DOHH2 (cell line): ENCODE measurements around the gene FTCD.

Source experiments
- H3F3A ChIP-seq: fragments of 200-600 bp; sonication (generic), shearing (Covaris generic); 2 replicates; pipeline ENCODE4 v1.6.0; 2016; ENCODE audit warnings: antibody characterized with exemption, mild to moderate bottlenecking; ENCODE audit not compliant: control insufficient read depth, insufficient read depth
- H3K27ac ChIP-seq: fragments of 200-600 bp; sonication (generic); 2 replicates; pipeline ENCODE4 v1.5.1; 2014; ENCODE audit warnings: low read depth, mild to moderate bottlenecking, low read length, moderate library complexity
- H3K27me3 ChIP-seq: fragments of 200-600 bp; sonication (generic); 2 replicates; pipeline ENCODE4 v1.6.1; 2014; ENCODE audit warnings: mild to moderate bottlenecking, low read length, mixed read lengths; ENCODE audit not compliant: control insufficient read depth
- H3K36me3 ChIP-seq: fragments of 200-600 bp; sonication (generic); 2 replicates; pipeline ENCODE4 v1.6.1; 2014; ENCODE audit warnings: mild to moderate bottlenecking, low read length, moderate library complexity, mixed read lengths; ENCODE audit not compliant: control insufficient read depth
- H3K4me1 ChIP-seq: fragments of 200-600 bp; sonication (generic); 2 replicates; pipeline ENCODE4 v1.6.1; 2014; ENCODE audit warnings: mild to moderate bottlenecking, low read length, mixed read lengths; ENCODE audit not compliant: control insufficient read depth
- H3K4me2 ChIP-seq: fragments of 200-600 bp; sonication (generic); 2 replicates; pipeline ENCODE4 v1.6.0; 2014; ENCODE audit warnings: mild to moderate bottlenecking, low read length, moderate library complexity
- H3K4me3 ChIP-seq: fragments of 200-600 bp; sonication (generic); 2 replicates; pipeline ENCODE4 v1.5.1; 2014; ENCODE audit warnings: mild to moderate bottlenecking, low read length, mixed read lengths
- H3K79me2 ChIP-seq: fragments of 200-600 bp; sonication (generic); 2 replicates; pipeline ENCODE4 v1.6.1; 2014; ENCODE audit warnings: mild to moderate bottlenecking, low read length, mixed read lengths; ENCODE audit not compliant: control insufficient read depth
- H3K9me2 ChIP-seq: fragments of 200-600 bp; sonication (generic); replicated peaks from 2 replicates; pipeline ENCODE4 v1.6.1; 2014; ENCODE audit warnings: mild to moderate bottlenecking, low read length, mixed read lengths; ENCODE audit not compliant: control insufficient read depth
- H3K9me3 ChIP-seq: fragments of 200-600 bp; sonication (generic); 2 replicates; pipeline ENCODE4 v1.6.1; 2014; ENCODE audit warnings: antibody characterized with exemption, low read length, mixed read lengths; ENCODE audit not compliant: control insufficient read depth, insufficient read depth
- H4K20me1 ChIP-seq: fragments of 200-600 bp; sonication (generic); 2 replicates; pipeline ENCODE4 v1.6.0; 2014; ENCODE audit warnings: low read depth, mild to moderate bottlenecking, antibody characterized with exemption, low read length, moderate library complexity; ENCODE audit not compliant: control insufficient read depth, insufficient read depth
- CTCF ChIP-seq: fragments of 200-600 bp; sonication (generic); IDR thresholded peaks from one replicate; pipeline ENCODE4 v1.5.1; 2014; ENCODE audit warnings: antibody characterized with exemption, mild to moderate bottlenecking, low read depth, low read length; ENCODE audit not compliant: poor library complexity, severe bottlenecking
- EZH2phosphoT487 ChIP-seq: fragments of 200-600 bp; sonication (generic); IDR thresholded peaks from 2 replicates; pipeline ENCODE4 v1.6.1; 2017; ENCODE audit warnings: borderline replicate concordance, mild to moderate bottlenecking, antibody characterized with exemption, low read length, moderate library complexity, mixed read lengths

FTCD gene

DNA sequence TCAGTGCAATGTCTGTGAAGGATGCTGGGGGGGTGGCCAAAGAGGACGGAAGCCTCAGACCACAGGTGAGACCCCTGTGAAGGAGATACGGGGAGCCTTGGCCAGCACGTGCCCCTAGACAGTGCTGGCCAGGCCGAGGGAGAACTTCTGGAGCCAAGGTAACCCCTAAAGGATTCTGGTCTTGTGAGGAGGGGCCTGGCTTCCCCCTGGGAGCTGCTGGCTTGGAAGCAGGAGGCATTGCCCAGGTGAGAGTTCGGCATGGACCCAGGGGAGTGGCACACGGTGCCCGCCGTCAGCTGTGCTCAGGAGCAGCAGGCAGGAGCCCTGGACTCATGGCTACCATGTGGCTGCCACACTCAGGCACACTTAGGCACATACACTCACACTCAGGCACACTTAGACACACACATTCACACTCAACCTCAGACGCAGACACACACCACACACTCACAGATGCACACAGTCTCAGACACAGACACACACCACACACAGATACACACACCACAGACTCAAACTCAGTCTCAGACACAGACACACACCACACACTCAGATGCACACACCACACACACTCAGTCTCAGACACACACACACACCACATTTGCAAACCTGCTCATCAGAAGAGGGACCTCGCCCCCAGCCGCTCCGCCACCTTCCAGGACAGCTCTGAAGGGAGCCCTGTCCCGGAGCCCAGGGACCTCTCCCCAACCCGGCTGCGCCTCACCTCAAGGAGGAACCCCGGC is 58.6 kb downstream of the FTCD start:
- Histone ChIP-seq H3K9me3 (peaks cover 17% of the 10 kb centered on the region; the same call in 1 of the 2 replicates), H3K79me2 (no peaks in the 10 kb centered on the region), H3K4me2 (no peak overlapping the region), H3K4me3 (no peak overlapping the region), H3K9me2 (no peaks in the 10 kb centered on the region), H3K27ac (no peak overlapping the region), H3K27me3 (no peaks in the 10 kb centered on the region), H3K4me1 (no peaks in the 10 kb centered on the region), H3K36me3 (no peaks in the 10 kb centered on the region), H4K20me1 (no peaks in the 10 kb centered on the region), H3F3A (no peaks in the 10 kb centered on the region)
- TF ChIP-seq EZH2phosphoT487, result no peak

DNA sequence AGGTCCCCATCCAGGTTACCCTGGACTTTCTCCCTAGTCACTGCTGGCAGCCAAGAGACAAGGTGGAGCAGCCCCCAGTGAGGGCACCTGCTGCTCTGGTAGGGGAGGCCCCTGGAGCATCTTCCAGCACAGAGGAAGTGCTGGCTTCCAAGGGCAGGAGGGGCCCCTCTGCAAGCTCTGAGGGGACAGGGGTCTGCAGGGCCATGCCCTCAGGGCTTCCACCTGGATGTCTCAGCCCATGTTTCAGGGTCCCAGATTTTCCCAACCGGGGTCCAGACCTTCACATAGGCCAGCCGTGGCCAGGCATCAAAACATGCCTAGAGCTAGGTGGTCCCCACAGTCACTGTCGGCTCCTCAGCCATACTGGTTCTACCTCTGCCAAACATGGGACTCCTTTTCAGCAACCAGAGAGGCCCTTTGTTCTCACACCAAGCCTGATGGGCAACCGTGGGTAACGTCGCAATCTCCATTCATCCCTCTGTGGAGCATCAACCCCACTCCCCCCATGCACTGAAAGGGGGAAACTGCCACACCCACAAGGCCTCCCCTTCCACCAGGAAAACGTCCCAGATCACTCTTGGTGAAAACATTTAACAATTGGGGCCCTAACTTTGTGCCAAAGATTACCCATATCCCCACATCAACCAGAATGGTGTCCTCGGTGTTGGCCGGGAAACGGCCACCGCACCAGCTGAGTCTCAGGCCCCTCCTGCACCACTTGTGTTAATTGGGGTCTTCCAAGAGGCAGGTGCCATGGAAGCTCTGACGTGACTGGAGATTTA is 59.4 kb downstream of the FTCD start:
- Histone ChIP-seq H3K27ac (no peak overlapping the region), H3K4me1 (no peaks in the 10 kb centered on the region), H3K4me2 (no peak overlapping the region), H3K4me3 (no peak overlapping the region), H3F3A (no peaks in the 10 kb centered on the region), H3K79me2 (no peaks in the 10 kb centered on the region), H3K27me3 (no peaks in the 10 kb centered on the region), H4K20me1 (no peaks in the 10 kb centered on the region), H3K36me3 (no peaks in the 10 kb centered on the region), H3K9me2 (no peaks in the 10 kb centered on the region), H3K9me3 (peaks cover 21% of the 10 kb centered on the region; the same call in 1 of the 2 replicates)
- no peak for TF ChIP-seq CTCF

DNA sequence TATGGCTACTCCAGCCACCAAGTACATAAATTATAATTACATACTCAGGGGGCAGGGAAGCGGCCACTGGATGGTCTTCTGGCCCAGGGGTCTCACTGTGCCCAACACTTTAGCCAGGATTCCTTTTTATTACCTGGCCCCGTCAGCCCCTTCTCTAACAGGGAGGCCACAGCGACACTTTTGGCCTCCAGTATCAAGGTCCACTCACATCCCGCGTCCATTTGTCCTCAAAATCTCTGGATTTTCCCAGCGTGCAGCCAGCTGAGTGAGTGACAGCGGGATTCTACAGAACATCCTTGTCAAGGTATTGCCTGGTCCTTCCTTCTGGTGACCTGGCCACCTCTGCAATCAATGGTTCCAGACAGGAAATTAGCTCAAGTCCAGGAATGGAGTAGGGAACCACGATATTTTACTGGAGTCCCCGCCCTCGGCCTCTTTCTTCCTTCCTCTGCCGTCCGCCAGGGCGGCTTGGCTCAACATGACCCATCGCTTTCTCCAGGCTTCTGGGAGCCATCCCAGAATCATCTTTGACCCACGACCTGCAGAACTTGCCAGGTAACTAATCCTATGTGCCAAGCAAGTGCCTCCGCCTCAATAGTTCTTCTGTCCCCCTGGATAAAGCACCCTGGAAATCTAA is 60.2 kb downstream of the FTCD start:
- no peaks in the 10 kb centered on the region for H3K79me2 ChIP-seq
- H3K27me3 ChIP-seq, result no peaks in the 10 kb centered on the region
- no peaks in the 10 kb centered on the region for H4K20me1 ChIP-seq
- H3K9me3 ChIP-seq, result peaks cover 25% of the 10 kb centered on the region; the same call in 1 of the 2 replicates
- H3K9me2 ChIP-seq, result no peaks in the 10 kb centered on the region
- H3K4me2 ChIP-seq, result no peak overlapping the region
- H3K4me1 ChIP-seq, result no peaks in the 10 kb centered on the region
- no peak for TF ChIP-seq EZH2phosphoT487
- H3K27ac ChIP-seq, result no peak overlapping the region
- H3K4me3 ChIP-seq, result no peak overlapping the region
- H3F3A ChIP-seq, result no peaks in the 10 kb centered on the region
- no peaks in the 10 kb centered on the region for H3K36me3 ChIP-seq

DNA sequence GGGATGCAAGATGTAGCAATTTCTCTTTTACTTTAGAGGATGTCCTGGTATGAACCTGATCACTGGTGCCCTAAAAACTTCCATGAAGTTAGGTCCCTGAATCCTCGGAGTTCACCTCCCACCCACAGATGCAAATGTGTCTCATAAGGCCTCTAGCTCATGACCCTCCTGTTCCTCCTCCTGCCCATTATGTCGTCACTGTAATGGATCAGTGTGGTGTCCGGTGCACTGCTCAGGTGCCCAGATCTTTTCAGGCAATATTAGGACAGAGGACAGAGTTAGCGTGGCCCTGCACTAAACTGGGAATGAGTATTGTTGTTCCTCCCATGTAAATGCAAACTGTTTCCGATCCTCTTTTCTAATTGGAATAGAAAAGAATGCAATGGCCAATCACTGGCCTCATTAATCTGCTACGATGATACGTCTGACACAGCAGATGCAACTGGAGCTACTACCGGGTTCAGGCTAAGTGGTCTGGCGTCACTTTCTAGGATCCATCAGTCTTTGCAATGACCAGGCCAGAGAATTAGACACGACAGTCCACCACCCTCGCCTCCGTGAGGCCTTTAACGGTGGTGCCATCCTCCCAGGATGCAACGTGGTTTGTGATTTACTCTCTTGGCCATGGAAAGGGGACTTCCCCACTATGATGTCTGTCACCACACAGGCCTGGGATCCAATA is 60.8 kb downstream of the FTCD start:
- Histone ChIP-seq H3K4me3 (no peak overlapping the region), H3K4me2 (no peak overlapping the region), H3K27me3 (no peaks in the 10 kb centered on the region), H3K4me1 (no peaks in the 10 kb centered on the region), H3F3A (no peaks in the 10 kb centered on the region), H3K9me3 (peaks cover 25% of the 10 kb centered on the region; the same call in 1 of the 2 replicates), H3K36me3 (no peaks in the 10 kb centered on the region), H3K9me2 (no peaks in the 10 kb centered on the region), H4K20me1 (no peaks in the 10 kb centered on the region), H3K79me2 (no peaks in the 10 kb centered on the region), H3K27ac (no peak overlapping the region)
- TF ChIP-seq EZH2phosphoT487 (no peak), CTCF (no peak)
